GM12874 (cell line): ENCODE data around the gene ZNF253.

Experiments used
- CTCF ChIP-seq: IDR thresholded peaks from 2 replicates; pipeline ENCODE4 v1.5.1; 2011; ENCODE audit warnings: low read depth, mild to moderate bottlenecking, control low read depth, low read length, moderate library complexity; ENCODE audit not compliant: insufficient read depth

The ZNF253 gene

GRCh38 chr19:19865750-19866610 lies at the start of gene ZNF253:
ZNF253 (plus strand) TSS chr19:19865882; CDS start chr19:19865997, 115 bp downstream.
- TF ChIP-seq CTCF: no peak

DNA sequence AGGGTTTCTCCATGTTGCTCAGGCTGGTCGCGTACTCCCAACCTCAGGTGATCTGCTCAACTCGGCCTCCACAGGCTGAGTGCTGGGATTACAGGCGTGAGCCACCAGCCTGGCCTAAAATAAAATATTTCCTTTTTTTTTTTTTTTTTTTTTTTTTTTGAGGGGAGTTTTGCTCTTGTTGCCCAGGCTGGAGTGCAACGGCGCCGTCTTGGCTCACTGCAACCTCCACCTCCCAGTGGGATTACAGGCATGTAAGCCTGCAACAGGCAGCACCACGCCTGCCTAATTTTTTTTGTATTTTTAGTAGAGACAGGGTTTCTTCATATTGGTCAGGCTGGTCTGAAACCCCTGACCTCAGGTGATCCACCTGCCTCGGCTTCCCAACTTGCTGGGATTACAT lies 49.0 kb upstream of the ZNF253 start:
- no peak for TF ChIP-seq CTCF

DNA sequence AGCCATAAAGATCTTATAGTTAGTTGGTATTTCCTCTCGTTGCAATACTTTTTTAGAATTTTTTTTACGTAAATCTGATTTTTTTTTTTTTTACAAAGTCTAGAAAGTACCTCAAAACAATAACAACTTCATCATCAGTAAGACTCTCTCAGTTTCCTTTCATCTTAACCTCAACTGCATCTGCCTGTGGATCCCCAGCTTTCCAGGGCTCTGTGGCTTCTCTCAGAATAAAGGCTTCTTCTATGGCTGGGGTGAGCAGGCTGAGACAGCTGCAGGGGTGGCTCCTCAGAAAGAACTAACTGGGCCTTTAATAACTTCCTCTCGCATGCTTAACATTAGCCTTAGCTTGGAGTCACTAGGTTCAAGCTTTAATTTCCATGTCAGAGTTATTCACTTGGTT lies 48.3 kb upstream of the ZNF253 start:
- no peak for TF ChIP-seq CTCF

DNA sequence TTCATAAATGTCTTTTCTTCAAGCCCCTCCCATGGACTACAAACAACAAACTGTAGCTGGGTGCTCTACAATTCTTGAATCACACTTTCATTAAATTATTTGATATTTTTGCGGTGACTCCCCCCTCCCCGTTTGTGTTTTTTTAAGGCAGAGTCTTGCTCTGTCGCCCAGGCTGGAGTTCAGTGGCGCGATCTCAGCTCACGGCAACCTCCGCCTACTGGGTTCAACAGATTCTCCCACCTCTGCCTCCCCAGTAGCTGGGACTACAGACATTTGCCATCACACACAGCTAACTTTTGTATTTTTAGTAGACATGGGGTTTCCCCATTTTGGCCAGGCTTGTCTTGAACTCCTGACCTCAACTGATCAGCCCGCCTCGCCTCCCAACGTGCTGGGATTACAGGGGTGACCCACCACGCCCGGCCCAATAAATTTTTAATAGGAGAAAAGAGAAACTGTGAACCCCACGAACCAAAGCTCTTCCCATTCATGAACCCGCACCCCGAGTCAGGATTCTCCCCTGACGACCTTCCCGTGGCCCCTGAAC lies 44.8 kb upstream of the ZNF253 start:
- TF ChIP-seq CTCF: no peak

- TF ChIP-seq CTCF: no peak
Measured at GRCh38 chr19:19821366-19821951, 44.2 kb upstream of the ZNF253 start, which contains the start of gene ZNF506. ZNF506 (minus strand) TSS chr19:19821750; CDS start chr19:19821603, 147 bp downstream.

DNA sequence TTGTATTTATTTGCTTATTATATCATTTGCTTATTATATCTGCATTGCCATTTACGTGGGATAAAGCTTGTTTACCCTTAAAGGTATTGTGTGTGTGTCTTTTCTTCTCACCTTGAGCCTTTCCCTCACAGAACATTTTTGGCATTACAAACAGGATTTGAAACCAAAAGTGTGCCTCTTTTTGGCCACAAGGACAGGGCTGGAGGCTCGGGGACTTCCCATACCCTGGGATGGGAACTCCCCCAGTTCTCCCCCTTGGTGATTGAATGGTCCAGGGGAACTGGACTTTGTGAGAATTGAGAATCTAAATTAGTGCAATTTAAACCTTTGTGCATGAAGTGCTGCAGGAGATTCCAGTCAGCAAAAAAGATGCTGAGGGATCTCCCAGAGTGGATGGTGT lies 41.8 kb upstream of the ZNF253 start:
- no peak for TF ChIP-seq CTCF

DNA sequence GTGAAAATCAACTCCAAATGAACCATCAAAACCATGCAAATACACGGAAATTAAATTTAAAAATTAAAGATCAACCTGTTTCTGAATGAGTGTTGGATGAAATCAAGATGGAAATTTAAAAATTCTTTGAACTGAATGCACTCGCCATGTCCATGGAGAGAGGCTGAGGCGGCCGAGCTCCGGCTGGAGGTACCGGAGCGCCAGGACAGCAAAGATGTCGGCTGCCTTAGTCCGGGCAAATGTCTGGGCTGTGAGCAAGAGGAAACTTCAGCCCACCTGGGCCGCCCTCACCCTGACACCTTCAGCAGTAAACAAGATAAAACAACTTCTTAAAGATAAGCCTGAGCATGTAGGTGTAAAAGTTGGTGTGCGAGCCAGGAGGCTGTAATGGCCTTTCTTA lies 38.8 kb upstream of the ZNF253 start:
- no peak for TF ChIP-seq CTCF
